DND-41 (cell line): ENCODE measurements around the gene PTX3.

Experiments
- CTCF ChIP-seq: IDR thresholded peaks from 2 replicates; pipeline ENCODE4 v1.5.1; 2012; ENCODE audit warnings: borderline replicate concordance, low read length, moderate library complexity, mild to moderate bottlenecking; ENCODE audit not compliant: poor library complexity, severe bottlenecking; ENCODE audit errors: extremely low read depth
- EZH2 ChIP-seq: IDR thresholded peaks from 3 replicates; pipeline ENCODE4 v1.6.1; 2012; ENCODE audit warnings: borderline replicate concordance, low read depth, mild to moderate bottlenecking, moderate library complexity, low read length, inconsistent platforms; ENCODE audit not compliant: severe bottlenecking

GRCh38 chr3:157417247-157417646, 19.4 kb upstream of the PTX3 start:
- TF ChIP-seq CTCF (no peak), EZH2 (no peak)
